HG03442 (cell line): ENCODE results near the gene CHST12.
"Not testable (repeated sequence)": the region's sequence is repeated elsewhere in the genome, so short reads cannot be mapped to it uniquely, and the experiment has no call there.

Experiments used
- ATAC-seq: cut with Tn5 transposase; IDR thresholded peaks from one replicate; pipeline ENCODE4 v1.9.1; 2021; ENCODE audit warnings: mild to moderate bottlenecking, moderate library complexity; ENCODE audit not compliant: unreplicated experiment

Gene CHST12

DNA sequence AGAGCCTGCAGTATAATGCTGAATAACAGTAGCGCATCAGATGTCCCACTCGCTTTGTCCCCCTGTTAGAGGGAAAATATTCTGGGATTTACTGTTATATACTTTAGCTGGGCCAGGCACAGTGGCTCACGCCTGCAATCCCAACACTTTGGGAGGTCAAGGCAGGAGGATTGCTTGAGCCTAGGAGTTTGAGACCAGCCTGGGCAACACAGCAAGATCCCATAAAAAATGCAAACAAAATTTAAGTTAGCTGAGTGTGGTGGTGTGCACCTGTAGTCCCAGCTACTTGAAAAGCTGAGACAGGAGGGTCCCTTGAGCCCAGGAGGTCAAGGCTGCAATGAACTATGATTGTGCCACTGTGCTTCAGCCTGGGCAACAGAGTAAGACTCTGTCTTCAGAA, 50.4 kb downstream of the CHST12 start:
- not testable (repeated sequence) for ATAC-seq

GRCh38 chr7:2459674-2460073, 56.3 kb downstream of the CHST12 start:
- no peak for ATAC-seq

GRCh38 chr7:2460188-2460587, 56.8 kb downstream of the CHST12 start:
- ATAC-seq = no peak

GRCh38 chr7:2460641-2461040, 57.2 kb downstream of the CHST12 start:
- ATAC-seq = no peak

DNA sequence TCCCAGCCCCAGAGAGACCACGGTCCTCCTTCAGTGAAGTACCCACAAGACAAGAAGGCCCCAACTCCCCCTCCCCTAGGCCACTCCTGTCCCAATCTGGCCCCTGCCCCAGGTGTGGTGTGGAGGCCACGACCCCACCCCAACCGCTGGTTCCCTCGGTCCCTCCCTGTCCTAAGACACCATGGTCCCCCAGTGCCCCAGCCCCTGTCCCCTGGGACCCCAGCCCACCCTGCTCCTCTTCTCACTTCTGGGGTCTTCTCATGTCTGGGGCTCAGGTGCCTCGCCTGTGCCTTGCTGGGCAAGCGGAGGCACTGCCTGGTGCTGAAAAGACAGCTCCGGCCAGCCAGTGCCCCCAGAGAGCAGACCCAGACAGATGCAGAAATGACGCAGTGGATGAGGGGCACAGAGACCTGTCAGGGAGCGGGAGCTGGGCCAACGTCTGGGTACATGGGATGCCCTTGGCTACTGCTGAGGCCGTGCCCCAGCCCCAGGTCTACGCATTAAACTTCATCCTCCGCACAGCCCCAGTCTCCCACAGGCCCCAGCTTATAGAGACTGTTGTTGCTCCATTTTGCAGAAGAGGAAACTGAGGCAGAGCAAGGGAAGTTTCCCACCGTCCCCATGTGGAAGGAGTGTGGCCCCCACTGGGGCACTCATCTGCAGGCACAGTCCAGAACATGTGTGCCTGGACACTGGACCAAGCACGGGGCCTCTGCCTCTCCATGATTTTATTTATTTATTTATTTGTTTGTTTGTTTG, 58.0 kb downstream of the CHST12 start:
- ATAC-seq = no peak

- no peak for ATAC-seq
These were observed 59.3 kb downstream of the CHST12 start for GRCh38 chr7:2462731-2463130.

GRCh38 chr7:2465928-2466327, 62.5 kb downstream of the CHST12 start:
- ATAC-seq = no peak

GRCh38 chr7:2466675-2467074, 63.3 kb downstream of the CHST12 start:
- ATAC-seq = no peak

DNA sequence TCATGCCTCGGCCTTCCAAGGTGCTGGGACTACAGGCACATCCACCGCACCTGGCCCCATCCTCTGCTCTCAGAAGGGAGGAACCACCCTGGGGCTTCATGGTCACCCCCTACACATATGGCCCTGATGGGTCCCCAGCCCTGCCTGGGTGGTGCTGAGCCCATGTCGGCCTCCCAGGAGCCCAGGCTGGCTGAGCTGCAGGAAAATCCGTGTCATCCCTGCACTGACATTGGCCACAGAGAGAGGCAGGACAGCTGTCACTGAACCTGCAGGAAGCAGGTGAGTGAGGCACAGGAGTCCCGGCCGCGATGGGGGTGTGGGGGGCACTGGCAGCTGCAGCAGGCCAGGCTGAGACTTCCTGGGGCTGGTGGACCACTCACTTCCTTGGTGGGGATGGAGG, 64.8 kb downstream of the CHST12 start:
- no peak for ATAC-seq

DNA sequence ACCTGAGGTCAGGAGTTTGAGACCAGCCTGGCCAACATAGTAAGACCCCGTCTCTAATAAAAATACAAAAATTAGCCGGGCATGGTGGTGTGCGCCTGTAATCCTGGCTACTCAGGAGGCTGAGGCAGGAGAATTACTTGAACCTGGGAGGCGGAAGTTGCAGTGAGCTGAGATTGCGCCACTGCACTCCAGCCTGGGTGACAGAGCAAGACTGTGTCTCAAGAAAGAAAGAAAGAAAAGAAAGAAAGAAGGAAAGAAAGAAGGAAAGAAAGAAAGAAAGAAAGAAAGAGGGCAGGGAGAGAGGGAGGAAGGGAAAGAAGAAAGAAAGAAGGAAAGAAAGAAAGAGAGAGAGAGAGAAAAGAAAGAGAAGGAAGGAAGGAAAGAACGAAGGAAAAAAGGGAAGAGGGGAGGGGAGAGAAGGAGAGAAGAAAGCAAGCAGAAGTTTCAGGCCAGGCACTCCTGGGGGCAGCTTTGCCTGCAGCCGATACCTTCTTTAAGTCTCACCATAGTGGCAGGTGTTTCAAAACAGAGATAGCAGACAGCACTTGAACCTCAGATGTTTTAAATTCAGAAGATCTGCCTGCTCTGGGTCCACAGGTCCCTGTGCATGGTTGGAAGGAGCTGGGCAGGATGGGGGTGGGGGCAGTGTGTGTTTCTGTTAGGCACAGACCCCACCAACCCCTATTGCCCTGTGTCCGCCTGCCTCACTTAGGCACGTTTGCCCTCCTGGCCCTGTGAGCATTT, 66.2 kb downstream of the CHST12 start:
- ATAC-seq = not testable (repeated sequence)

GRCh38 chr7:2470204-2471021, 67.0 kb downstream of the CHST12 start:
- no peak for ATAC-seq

GRCh38 chr7:2471022-2471329, 67.6 kb downstream of the CHST12 start:
- no peak for ATAC-seq

GRCh38 chr7:2471396-2471795, 68.0 kb downstream of the CHST12 start:
- ATAC-seq = no peak

GRCh38 chr7:2472739-2473138, 69.3 kb downstream of the CHST12 start:
- ATAC-seq = no peak

GRCh38 chr7:2473496-2474180, 70.2 kb downstream of the CHST12 start:
- no peak for ATAC-seq

- no peak for ATAC-seq
These were observed 70.8 kb downstream of the CHST12 start for GRCh38 chr7:2474224-2474623.

GRCh38 chr7:2474813-2475677, 71.6 kb downstream of the CHST12 start:
- ATAC-seq = no peak

- no peak for ATAC-seq
These were observed 72.2 kb downstream of the CHST12 start for GRCh38 chr7:2475678-2476015.

GRCh38 chr7:2476298-2476697, 72.9 kb downstream of the CHST12 start, which contains the start of gene GRIFIN:
TSS of gene GRIFIN (minus strand) at chr7:2476398. CDS start at chr7:2476383, 15 bp downstream.
- no peak for ATAC-seq

- ATAC-seq = no peak
These were observed 73.5 kb downstream of the CHST12 start for GRCh38 chr7:2476776-2477446.
